HEK293T (cell line): ENCODE results near the gene PAPOLA.

Source experiments
- BHLHE40 ChIP-seq: fragments of 450-650 bp; IDR thresholded peaks from 2 replicates; pipeline ENCODE4 v1.6.1; 2016; ENCODE audit warnings: mild to moderate bottlenecking, moderate library complexity, borderline replicate concordance
- ELF4 ChIP-seq: fragments of 450-650 bp; IDR thresholded peaks from 2 replicates; pipeline ENCODE4 v1.6.1; 2017; ENCODE audit warnings: antibody characterized with exemption
- FOXA1 ChIP-seq: fragments of 450-650 bp; IDR thresholded peaks from 2 replicates; pipeline ENCODE4 v1.6.1; 2016; ENCODE audit warnings: mild to moderate bottlenecking
- FOXM1 ChIP-seq: fragments of 450-650 bp; IDR thresholded peaks from 2 replicates; pipeline ENCODE4 v1.6.1; 2017; ENCODE audit warnings: mild to moderate bottlenecking, borderline replicate concordance
- HDGF ChIP-seq: fragments of 450-650 bp; IDR thresholded peaks from 2 replicates; pipeline ENCODE4 v1.6.1; 2017; ENCODE audit warnings: antibody characterized with exemption, borderline replicate concordance
- NFRKB ChIP-seq: fragments of 450-650 bp; IDR thresholded peaks from 2 replicates; pipeline ENCODE4 v1.6.1; 2016; ENCODE audit warnings: mild to moderate bottlenecking, moderate library complexity
- SP1 ChIP-seq: fragments of 450-650 bp; IDR thresholded peaks from 2 replicates; pipeline ENCODE4 v1.6.1; 2017
- TARDBP ChIP-seq: fragments of 450-650 bp; IDR thresholded peaks from 2 replicates; pipeline ENCODE4 v1.6.1; 2016
- TF ChIP-seq, protein P1 (sequence below): fragments of 450-650 bp; IDR thresholded peaks from 2 replicates; pipeline ENCODE4 v1.6.1; 2016

DNA sequence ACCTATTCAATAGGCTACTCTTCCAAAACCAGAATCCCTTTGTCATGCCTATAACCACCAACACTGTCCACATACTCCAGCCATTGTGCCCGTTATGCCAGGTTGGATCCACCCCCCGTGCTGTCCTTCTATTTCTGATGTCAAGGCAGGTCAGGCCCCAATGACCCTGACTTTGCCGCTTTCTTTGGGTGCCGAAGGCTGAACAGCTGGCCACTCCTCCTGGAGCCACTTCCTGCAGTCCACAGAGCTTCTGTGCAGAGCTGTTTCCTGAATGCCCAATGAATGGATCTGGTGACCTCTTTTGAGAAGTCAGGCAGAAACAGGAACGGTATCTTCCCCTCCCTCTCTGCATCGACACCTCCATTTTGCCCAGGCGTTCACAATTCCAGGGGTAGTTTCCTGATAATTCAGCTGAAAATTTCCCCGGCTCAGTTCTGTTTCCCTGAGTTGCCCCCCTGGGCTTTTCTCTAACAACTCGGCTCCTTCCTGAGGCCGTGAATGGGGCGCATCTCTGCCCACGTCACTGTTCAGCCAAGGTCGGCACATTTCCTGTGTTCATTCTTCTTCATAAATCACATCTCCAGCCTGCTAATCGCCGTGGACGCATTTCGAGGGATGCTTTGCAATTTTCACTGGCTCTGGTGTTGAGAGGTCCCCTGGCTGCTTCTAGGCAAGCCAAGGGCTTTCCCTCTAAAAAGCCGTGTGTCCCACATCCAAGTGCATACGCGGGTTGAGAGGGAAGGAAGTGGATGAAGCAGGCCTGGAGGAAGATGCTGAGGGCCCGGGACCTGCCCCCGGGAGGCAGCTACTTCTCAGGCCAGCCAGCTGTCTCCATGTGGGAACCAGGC lies 86.5 kb downstream of the PAPOLA start:
- TF ChIP-seq SP1 (no peak), HDGF (no peak), NFRKB (no peak), ELF4 (no peak), FOXA1 (no peak), BHLHE40 (no peak), FOXM1 (no peak), TARDBP (no peak)
- TF ChIP-seq, protein P1, sequence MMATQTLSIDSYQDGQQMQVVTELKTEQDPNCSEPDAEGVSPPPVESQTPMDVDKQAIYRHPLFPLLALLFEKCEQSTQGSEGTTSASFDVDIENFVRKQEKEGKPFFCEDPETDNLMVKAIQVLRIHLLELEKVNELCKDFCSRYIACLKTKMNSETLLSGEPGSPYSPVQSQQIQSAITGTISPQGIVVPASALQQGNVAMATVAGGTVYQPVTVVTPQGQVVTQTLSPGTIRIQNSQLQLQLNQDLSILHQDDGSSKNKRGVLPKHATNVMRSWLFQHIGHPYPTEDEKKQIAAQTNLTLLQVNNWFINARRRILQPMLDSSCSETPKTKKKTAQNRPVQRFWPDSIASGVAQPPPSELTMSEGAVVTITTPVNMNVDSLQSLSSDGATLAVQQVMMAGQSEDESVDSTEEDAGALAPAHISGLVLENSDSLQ: no peak
